Kidney epithelial cell (primary cell): Measurements from ENCODE around the gene TNN. TPM values are rescaled to one million over a fixed set of nuclear protein-coding genes. Genes with fewer than 3 reads are reported as not detected.

Experiments
- DNase-seq: peaks from one replicate; pipeline ENCODE4 v3.0.0-alpha.2; 2010; ENCODE audit warnings: low read depth
- H3K27me3 ChIP-seq: 2 replicates; pipeline ENCODE4 v1.6.0; 2011; ENCODE audit warnings: low read length; ENCODE audit not compliant: control insufficient read depth, insufficient read depth
- H3K36me3 ChIP-seq: 2 replicates; pipeline ENCODE4 v1.5.1; 2011; ENCODE audit warnings: low read length; ENCODE audit not compliant: control insufficient read depth, insufficient read depth
- H3K4me3 ChIP-seq: 2 replicates; pipeline ENCODE4 v1.5.1; 2011; ENCODE audit warnings: low read depth, mild to moderate bottlenecking, control low read depth, low read length
- total RNA-seq: library from RNA; depleted of rRNA; stranded (reverse); fragments of >200 nt; gene quantifications from 2 replicates; pipeline ENCODE4 v1.2.3, GENCODE V29; 2015
- TF ChIP-seq, protein P1 (sequence below): IDR thresholded peaks from 2 replicates; pipeline ENCODE4 v1.5.1; 2011; ENCODE audit warnings: mild to moderate bottlenecking, moderate library complexity, low read length, control low read depth, inconsistent platforms; ENCODE audit not compliant: insufficient read depth, poor library complexity, severe bottlenecking

The TNN gene
- total RNA-seq, 1 donor from 2014 or later, result not detected

DNA sequence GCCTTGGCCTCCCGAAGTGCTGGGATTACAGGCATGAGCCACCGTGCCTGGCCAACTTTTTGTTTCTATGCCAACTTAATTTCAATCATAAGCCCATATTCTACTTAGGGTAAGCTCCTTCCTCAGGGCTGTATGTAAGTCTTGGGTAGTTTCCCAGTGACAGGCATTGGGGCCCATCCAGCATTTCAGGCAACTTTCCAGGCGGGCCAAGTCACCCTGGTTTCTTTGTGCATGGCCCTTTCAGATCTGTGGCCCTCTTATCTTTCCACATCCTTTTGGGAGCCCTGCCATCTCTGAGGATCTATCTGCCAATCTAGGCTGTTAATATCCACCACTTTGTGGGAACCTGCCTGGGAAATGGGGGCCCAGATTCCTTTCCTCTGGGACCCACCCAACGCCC is 58.7 kb downstream of the TNN start:
- TF ChIP-seq, protein P1, sequence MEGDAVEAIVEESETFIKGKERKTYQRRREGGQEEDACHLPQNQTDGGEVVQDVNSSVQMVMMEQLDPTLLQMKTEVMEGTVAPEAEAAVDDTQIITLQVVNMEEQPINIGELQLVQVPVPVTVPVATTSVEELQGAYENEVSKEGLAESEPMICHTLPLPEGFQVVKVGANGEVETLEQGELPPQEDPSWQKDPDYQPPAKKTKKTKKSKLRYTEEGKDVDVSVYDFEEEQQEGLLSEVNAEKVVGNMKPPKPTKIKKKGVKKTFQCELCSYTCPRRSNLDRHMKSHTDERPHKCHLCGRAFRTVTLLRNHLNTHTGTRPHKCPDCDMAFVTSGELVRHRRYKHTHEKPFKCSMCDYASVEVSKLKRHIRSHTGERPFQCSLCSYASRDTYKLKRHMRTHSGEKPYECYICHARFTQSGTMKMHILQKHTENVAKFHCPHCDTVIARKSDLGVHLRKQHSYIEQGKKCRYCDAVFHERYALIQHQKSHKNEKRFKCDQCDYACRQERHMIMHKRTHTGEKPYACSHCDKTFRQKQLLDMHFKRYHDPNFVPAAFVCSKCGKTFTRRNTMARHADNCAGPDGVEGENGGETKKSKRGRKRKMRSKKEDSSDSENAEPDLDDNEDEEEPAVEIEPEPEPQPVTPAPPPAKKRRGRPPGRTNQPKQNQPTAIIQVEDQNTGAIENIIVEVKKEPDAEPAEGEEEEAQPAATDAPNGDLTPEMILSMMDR, result no peak

GRCh38 chr1:175127565-175127964 is 59.9 kb downstream of the TNN start:
- TF ChIP-seq, protein P1, result no peak
- DNase-seq, result no peak
- Histone ChIP-seq H3K27me3 (peaks cover 3% of the 10 kb centered on the region), H3K36me3 (no peaks in the 10 kb centered on the region), H3K4me3 (no peak overlapping the region)

More for the DNA sequence above, 58.7 kb downstream of the TNN start:
- H3K4me3 ChIP-seq, result no peak overlapping the region
- no peak for DNase-seq
- H3K36me3 ChIP-seq, result no peaks in the 10 kb centered on the region
- H3K27me3 ChIP-seq, result peaks cover 3% of the 10 kb centered on the region

GRCh38 chr1:175128523-175128922 is 60.9 kb downstream of the TNN start:
- H3K27me3 ChIP-seq, result peaks cover 3% of the 10 kb centered on the region
- H3K36me3 ChIP-seq, result no peaks in the 10 kb centered on the region
- no peak for DNase-seq
- TF ChIP-seq, protein P1, result no peak
- no peak overlapping the region for H3K4me3 ChIP-seq

DNA sequence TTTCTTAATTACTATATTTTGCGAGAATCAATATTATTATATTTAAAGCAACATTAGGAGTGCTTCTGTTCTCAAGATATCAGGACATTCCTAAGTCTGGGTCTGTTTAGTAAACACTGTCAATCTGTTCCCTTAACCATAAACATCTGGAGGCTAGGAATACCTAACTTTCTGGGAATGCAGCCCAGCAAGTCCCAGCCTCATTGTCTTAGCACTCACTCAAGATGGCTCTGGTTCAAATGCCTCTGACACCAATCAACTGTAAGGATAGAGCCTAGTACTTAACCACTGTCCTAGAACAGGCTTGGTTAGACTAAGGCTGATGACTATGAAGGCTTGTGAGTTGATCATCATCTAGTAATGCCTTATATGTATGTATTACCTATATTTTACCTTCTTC is 61.5 kb downstream of the TNN start:
- DNase-seq, result no peak
- Histone ChIP-seq H3K36me3 (no peaks in the 10 kb centered on the region), H3K27me3 (peaks cover 3% of the 10 kb centered on the region), H3K4me3 (no peak overlapping the region)
- TF ChIP-seq, protein P1, result no peak

DNA sequence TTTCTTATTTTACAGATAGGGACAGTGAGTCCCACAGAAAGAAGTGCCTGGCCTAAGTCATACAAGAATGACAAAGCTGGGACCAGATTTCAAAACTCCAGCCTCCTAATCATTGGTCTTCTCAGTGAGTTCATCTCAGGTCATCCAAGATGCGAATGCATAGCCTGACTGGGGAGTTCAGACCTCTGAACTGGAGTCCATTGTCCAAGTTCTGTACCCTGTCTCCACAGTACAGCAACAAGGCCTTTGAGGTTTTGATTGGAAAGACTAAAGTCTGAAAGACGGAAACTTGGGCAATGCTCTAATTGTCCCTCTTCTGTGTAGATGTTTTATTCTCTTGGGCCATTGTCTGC is 62.0 kb downstream of the TNN start:
- Histone ChIP-seq H3K4me3 (no peak overlapping the region), H3K27me3 (peaks cover 3% of the 10 kb centered on the region)
- no peak for DNase-seq

More for the DNA sequence above, 62.0 kb downstream of the TNN start:
- TF ChIP-seq, protein P1, result no peak
- H3K36me3 ChIP-seq, result no peaks in the 10 kb centered on the region
